Karpas-422 (cell line): ENCODE measurements around the gene USP17L28. TPM values are rescaled to one million over a fixed set of nuclear protein-coding genes. Genes with fewer than 3 reads are reported as not detected.
"Not testable (repeated sequence)": the region's sequence is repeated elsewhere in the genome, so short reads cannot be mapped to it uniquely, and the experiment has no call there.

Experiments used
- DNase-seq: peaks from one replicate; pipeline ENCODE4 v3.0.0-alpha.2; 2015
- H2AFZ ChIP-seq: fragments of 200-600 bp; sonication (generic); 2 replicates; pipeline ENCODE4 v1.6.1; 2014; ENCODE audit warnings: antibody characterized with exemption, low read length, mixed read lengths
- H3K27ac ChIP-seq: fragments of 200-600 bp; sonication (generic); 2 replicates; pipeline ENCODE4 v1.5.1; 2014; ENCODE audit warnings: mild to moderate bottlenecking, low read length, moderate library complexity
- H3K27me3 ChIP-seq: fragments of 200-600 bp; sonication (generic); 2 replicates; pipeline ENCODE4 v1.6.1; 2014; ENCODE audit warnings: low read length, mixed read lengths
- H3K36me3 ChIP-seq: fragments of 200-600 bp; sonication (generic); 2 replicates; pipeline ENCODE4 v1.6.1; 2014; ENCODE audit warnings: low read length, mixed read lengths; ENCODE audit not compliant: insufficient read depth
- H3K4me1 ChIP-seq: fragments of 200-600 bp; sonication (generic); 2 replicates; pipeline ENCODE4 v1.6.1; 2014; ENCODE audit warnings: mild to moderate bottlenecking, low read length, mixed read lengths
- H3K4me2 ChIP-seq: fragments of 200-600 bp; sonication (generic); 2 replicates; pipeline ENCODE4 v1.6.1; 2014; ENCODE audit warnings: low read length, low read depth, mild to moderate bottlenecking; ENCODE audit not compliant: poor library complexity, severe bottlenecking
- H3K4me3 ChIP-seq: fragments of 200-600 bp; sonication (generic); 2 replicates; pipeline ENCODE4 v1.5.1; 2014; ENCODE audit warnings: mild to moderate bottlenecking, antibody characterized with exemption, low read length, mixed read lengths
- H3K79me2 ChIP-seq: fragments of 200-600 bp; sonication (generic); 2 replicates; pipeline ENCODE4 v1.6.1; 2014; ENCODE audit warnings: mild to moderate bottlenecking, low read length, mixed read lengths
- H3K9ac ChIP-seq: fragments of 200-600 bp; sonication (generic); 2 replicates; pipeline ENCODE4 v1.6.0; 2014; ENCODE audit warnings: low read length
- H3K9me2 ChIP-seq: fragments of 200-600 bp; sonication (generic), shearing (Covaris generic); replicated peaks from 2 replicates; pipeline ENCODE4 v1.6.0; 2014; ENCODE audit warnings: mild to moderate bottlenecking, low read length, moderate library complexity; ENCODE audit not compliant: insufficient read depth
- H3K9me3 ChIP-seq: fragments of 300-700, 200-600 bp; sonication (generic); 2 replicates; pipeline ENCODE4 v1.6.1; 2014; ENCODE audit warnings: low read length, mixed read lengths
- H4K20me1 ChIP-seq: fragments of 200-600 bp; sonication (generic); 2 replicates; pipeline ENCODE4 v1.6.1; 2014; ENCODE audit warnings: mild to moderate bottlenecking, antibody characterized with exemption, low read length, low read depth; ENCODE audit not compliant: insufficient read depth
- total RNA-seq: library from RNA; depleted of rRNA; stranded (reverse); fragments of >200 nt; shearing (Covaris generic); gene quantifications from 2 replicates; pipeline ENCODE4 v1.2.3, GENCODE V29; 2014; ENCODE audit warnings: low replicate concordance; rRNA removed

The USP17L28 gene
- total RNA-seq, result not detected in 2 replicates

GRCh38 chr4:9348593-9348992 lies at the start of gene USP17L28:
Gene USP17L28 (plus strand): TSS chr4:9348893. CDS start chr4:9348893, 0 bp downstream.
- H2AFZ ChIP-seq, H3K9me3 ChIP-seq, H3K4me2 ChIP-seq, H3K27me3 ChIP-seq, H3K4me1 ChIP-seq, H3K4me3 ChIP-seq, H4K20me1 ChIP-seq, H3K27ac ChIP-seq, H3K9me2 ChIP-seq, H3K79me2 ChIP-seq, H3K9ac ChIP-seq, DNase-seq, H3K36me3 ChIP-seq: not testable (repeated sequence)

- H3K4me3 ChIP-seq, H3K79me2 ChIP-seq, H3K36me3 ChIP-seq, H3K9me2 ChIP-seq, H3K9me3 ChIP-seq, DNase-seq, H4K20me1 ChIP-seq, H2AFZ ChIP-seq, H3K4me1 ChIP-seq, H3K4me2 ChIP-seq, H3K27me3 ChIP-seq, H3K9ac ChIP-seq, H3K27ac ChIP-seq: not testable (repeated sequence)
Observed at GRCh38 chr4:9324191-9324590, 24.5 kb upstream of the USP17L28 start.

GRCh38 chr4:9324865-9325264 lies 23.8 kb upstream of the USP17L28 start, which contains the start of gene USP17L24:
Gene USP17L24 (plus strand): TSS chr4:9325165. CDS start chr4:9325165, 0 bp downstream.
- H3K4me1 ChIP-seq, H3K9ac ChIP-seq, H3K27me3 ChIP-seq, H3K4me2 ChIP-seq, H3K27ac ChIP-seq, H3K9me2 ChIP-seq, H3K36me3 ChIP-seq, DNase-seq, H2AFZ ChIP-seq, H3K9me3 ChIP-seq, H3K79me2 ChIP-seq, H3K4me3 ChIP-seq, H4K20me1 ChIP-seq: not testable (repeated sequence)

GRCh38 chr4:9329611-9330010 lies 19.1 kb upstream of the USP17L28 start, which contains the start of gene USP17L25:
Gene USP17L25 (plus strand): TSS chr4:9329911. CDS start chr4:9329911, 0 bp downstream.
- not testable (repeated sequence) for DNase-seq, H3K9me3 ChIP-seq

GRCh38 chr4:9334358-9334757 lies 14.3 kb upstream of the USP17L28 start, which contains the start of gene USP17L26:
Gene USP17L26 (plus strand): TSS chr4:9334658. CDS start chr4:9334658, 0 bp downstream.
- H3K27ac ChIP-seq, H3K9me2 ChIP-seq, H3K4me2 ChIP-seq, H4K20me1 ChIP-seq, H3K4me1 ChIP-seq, DNase-seq, H3K4me3 ChIP-seq, H3K9ac ChIP-seq, H3K79me2 ChIP-seq, H2AFZ ChIP-seq, H3K36me3 ChIP-seq, H3K27me3 ChIP-seq, H3K9me3 ChIP-seq: not testable (repeated sequence)

More at GRCh38 chr4:9329611-9330010, 19.1 kb upstream of the USP17L28 start, which contains the start of gene USP17L25:
- not testable (repeated sequence) for H3K36me3 ChIP-seq, H3K4me1 ChIP-seq, H3K9ac ChIP-seq, H4K20me1 ChIP-seq, H3K27ac ChIP-seq, H3K79me2 ChIP-seq, H2AFZ ChIP-seq, H3K9me2 ChIP-seq, H3K4me2 ChIP-seq, H3K4me3 ChIP-seq, H3K27me3 ChIP-seq

GRCh38 chr4:9339103-9339502 lies 9.6 kb upstream of the USP17L28 start, which contains the start of gene USP17L5:
Gene USP17L5 (plus strand): TSS chr4:9339403. CDS start chr4:9339403, 0 bp downstream.
- H3K4me2 ChIP-seq, H3K4me3 ChIP-seq: not testable (repeated sequence)

GRCh38 chr4:9343848-9344247 lies 4.8 kb upstream of the USP17L28 start, which contains the start of gene USP17L27:
Gene USP17L27 (plus strand): TSS chr4:9344148. CDS start chr4:9344148, 0 bp downstream.
- H3K4me2 ChIP-seq, H3K4me3 ChIP-seq, H3K9me2 ChIP-seq, H3K79me2 ChIP-seq, H3K9me3 ChIP-seq, H3K9ac ChIP-seq, H3K27ac ChIP-seq, H3K27me3 ChIP-seq, H3K4me1 ChIP-seq, H2AFZ ChIP-seq, DNase-seq, H4K20me1 ChIP-seq, H3K36me3 ChIP-seq: not testable (repeated sequence)

More at GRCh38 chr4:9339103-9339502, 9.6 kb upstream of the USP17L28 start, which contains the start of gene USP17L5:
- H3K4me1 ChIP-seq, H3K27me3 ChIP-seq, H3K9me3 ChIP-seq, H3K9me2 ChIP-seq, H3K79me2 ChIP-seq, H4K20me1 ChIP-seq, H2AFZ ChIP-seq, DNase-seq, H3K9ac ChIP-seq, H3K36me3 ChIP-seq, H3K27ac ChIP-seq: not testable (repeated sequence)

GRCh38 chr4:9350866-9351265 lies 2.2 kb downstream of the USP17L28 start:
- H3K4me2 ChIP-seq, H3K9ac ChIP-seq, H3K36me3 ChIP-seq, H3K4me3 ChIP-seq, H3K9me2 ChIP-seq, H3K9me3 ChIP-seq, H3K79me2 ChIP-seq, H4K20me1 ChIP-seq, H3K4me1 ChIP-seq, DNase-seq, H3K27me3 ChIP-seq, H2AFZ ChIP-seq, H3K27ac ChIP-seq: not testable (repeated sequence)
